GM21360 (cell line): Measurements from ENCODE around the gene RPL23.
A peak's percentile ranks its signal among the peaks of the same experiment; 100 is the strongest.

Experiments
- ATAC-seq: cut with Tn5 transposase; IDR thresholded peaks from one replicate; pipeline ENCODE4 v1.9.1; 2021; ENCODE audit warnings: mild to moderate bottlenecking, moderate library complexity; ENCODE audit not compliant: unreplicated experiment

Gene RPL23

GRCh38 chr17:38853292-38854219 is at the start of gene RPL23:
Gene RPL23 (minus strand): TSS chr17:38853721. CDS start chr17:38853710, 11 bp downstream.
- peak; percentile 79 for ATAC-seq

- no peak for ATAC-seq
Observed at GRCh38 chr17:38900978-38901656, 47.6 kb upstream of the RPL23 start.

DNA sequence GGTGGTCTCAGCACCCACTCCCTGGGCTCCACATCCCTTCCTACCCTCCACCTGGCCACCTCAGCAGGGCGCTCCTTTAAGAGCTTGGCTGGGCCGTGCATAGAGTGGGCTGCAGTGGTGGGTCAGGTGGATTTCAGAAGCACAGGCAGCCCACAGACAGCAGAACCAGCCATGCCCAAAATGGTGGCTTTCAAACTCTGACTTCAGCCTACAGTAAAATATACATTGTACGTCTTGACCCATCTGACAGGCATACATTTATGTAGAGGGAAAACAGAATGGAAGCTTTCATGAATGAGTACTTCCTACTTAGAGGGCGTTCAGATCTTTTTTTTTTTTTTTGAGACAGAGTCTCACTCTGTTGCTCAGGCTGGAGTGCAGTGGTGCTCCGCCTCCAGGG is 45.9 kb upstream of the RPL23 start:
- ATAC-seq = no peak

- ATAC-seq = peak; percentile 52
Observed at GRCh38 chr17:38898812-38899348, 45.4 kb upstream of the RPL23 start.

- peak; percentile 29 for ATAC-seq
Observed at GRCh38 chr17:38898291-38898679, 44.8 kb upstream of the RPL23 start.

DNA sequence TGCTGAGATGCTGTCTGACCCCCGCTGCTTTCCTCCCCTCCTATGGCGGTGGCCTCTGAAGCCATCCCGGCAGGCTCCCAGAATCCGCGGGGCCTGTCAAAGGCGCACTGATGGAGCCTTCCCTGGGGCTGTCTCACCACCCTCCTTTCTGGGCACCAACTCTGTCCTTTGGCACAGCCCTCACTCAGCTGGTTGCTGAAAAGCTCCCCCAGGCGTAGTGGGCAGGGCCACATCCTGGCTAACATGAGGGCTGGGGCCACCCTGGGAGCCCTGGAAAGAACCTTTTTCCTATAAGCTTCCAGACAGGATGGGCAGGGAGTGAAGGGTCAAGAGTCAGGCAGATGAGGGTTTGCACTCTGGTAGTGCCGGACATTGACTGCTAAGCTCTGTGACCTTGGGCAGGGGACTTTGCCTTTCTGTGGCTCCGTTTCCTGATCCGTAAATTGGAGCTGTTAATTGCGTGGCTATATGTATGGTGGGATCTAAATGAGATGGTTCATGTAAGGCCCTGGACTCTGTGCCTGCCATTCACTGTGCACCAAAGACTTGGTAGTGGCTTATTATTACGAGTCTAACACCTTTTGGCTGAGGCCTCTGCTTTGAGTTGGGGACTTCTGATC is 44.3 kb upstream of the RPL23 start:
- no peak for ATAC-seq

DNA sequence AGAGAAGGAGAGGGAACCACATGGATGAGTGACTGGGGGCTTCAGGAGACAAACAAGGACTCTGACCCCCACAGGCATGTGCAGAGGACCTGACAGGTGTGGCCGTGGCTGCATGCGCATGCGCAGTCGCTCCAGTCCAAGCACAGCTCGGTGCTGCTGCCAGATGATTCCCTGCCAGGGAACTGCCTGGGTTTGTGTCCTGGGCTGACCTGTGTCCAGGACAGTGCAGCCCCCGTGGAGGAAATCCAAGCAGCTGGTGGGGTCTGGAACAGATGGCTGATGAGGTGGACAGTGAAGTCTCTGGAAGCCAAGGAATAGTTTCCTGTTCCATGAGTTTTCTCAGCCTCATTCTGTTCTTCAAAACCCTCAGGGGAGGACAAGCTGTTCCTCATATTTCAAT is 43.7 kb upstream of the RPL23 start:
- no peak for ATAC-seq

DNA sequence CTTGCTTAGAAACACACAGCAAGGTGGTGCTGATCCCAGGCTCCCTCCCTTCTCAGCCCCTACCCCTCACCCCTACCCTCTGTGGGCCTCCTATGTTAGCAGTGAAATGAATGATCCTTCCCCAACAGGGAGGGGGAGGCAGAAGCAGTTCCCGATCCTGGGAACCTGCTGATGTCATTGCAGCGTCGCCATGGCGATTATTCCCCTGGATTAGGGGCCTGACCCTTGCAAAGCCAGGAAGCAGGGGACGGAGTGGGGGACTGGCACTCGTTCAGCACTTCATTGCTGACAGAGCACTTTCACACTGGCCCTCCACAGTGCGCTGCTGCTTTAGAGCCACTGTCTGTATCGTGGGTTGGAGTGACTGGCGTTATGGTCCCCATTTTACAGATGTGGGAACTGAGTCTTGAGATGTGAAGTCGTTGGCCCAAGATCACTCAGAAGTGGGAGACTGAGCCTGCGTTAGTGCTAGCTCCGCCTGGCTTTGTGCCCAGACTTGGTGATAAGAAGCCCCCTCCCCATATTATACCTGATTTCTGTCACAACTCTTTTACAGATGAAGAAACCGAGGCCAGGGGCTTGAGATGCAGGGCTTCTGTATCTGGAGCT is 42.9 kb upstream of the RPL23 start:
- ATAC-seq = no peak

DNA sequence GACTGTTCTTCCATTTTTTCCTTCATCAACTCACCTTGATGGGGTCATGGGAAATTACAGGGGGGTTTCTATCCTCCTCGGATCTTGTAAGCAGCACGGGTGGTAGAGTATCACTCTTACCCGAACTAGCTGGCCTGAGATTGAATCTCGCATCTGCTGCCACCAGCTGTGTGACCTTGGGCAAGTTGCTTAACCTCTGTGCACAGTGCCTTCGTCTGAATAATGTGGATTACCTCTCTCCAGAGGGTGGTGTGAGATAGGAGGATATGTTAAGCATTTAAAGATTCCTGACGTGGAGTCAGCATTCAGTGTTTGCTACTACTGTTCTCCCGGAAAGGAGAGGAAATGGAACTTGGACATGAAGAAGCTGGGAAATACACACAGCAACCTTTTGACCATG is 40.8 kb upstream of the RPL23 start:
- ATAC-seq = no peak

DNA sequence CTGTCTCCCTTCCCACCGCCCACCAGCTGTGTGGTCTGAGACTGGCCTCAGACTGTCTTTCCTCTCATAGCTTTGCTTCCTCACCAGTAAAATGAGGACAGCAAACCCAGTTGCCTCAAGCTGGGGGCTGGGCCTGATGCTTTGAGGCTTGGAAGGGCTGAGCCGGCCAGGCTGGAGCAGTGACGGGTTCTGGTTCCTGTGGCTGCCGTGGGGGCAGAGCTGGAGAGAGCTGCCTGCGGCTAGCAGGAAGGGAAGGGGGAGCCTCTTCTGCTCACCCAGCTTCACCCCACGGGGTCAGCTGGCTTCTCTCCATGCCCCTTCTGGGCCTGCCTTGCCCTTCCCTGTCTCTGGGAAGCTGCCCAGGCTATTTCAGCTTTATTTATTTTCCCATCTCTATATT is 40.1 kb upstream of the RPL23 start:
- ATAC-seq = no peak

- no peak for ATAC-seq
Observed at GRCh38 chr17:38893113-38893512, 39.6 kb upstream of the RPL23 start.

- no peak for ATAC-seq
Observed at GRCh38 chr17:38892620-38893019, 39.1 kb upstream of the RPL23 start.

DNA sequence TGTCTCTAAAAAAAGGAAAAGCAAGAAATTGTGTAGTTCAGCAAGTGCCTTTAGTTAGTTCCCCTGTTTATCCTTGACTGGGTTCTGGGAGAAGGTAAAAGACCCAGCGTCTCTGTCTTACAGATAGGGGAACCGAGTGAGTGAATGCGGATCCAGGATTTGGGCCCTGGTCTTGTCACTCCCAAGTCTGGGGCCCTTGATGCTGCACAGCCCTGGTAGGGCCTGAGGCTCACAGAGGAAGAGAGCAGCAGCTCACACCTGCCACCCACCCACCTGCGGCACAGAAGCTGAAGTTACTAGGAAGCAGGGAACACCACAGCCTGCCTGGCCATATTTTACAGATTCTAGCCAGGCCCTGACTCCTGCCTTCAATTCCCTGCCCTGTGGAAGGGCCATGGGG is 38.6 kb upstream of the RPL23 start:
- no peak for ATAC-seq

DNA sequence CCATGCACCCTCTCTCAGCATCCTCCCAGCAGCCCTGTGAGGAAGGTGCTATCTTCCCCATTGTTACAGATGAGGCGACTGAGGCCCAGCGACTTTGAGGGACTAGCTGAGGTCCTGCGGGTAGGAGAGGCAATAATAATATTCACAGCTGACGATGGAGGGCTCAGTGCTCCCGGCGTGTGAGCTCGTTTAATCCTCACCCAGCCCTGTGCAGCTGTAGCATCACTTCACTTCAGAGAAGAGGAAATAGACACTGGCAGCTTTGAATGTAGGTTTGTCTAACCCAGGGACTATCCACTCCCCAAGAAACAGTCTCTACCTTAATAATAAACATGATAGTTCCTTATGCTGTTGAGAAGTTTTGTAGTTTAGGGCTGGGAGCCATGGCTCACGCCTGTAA is 37.9 kb upstream of the RPL23 start:
- no peak for ATAC-seq

- no peak for ATAC-seq
Observed at GRCh38 chr17:38890410-38890746, 36.9 kb upstream of the RPL23 start.

DNA sequence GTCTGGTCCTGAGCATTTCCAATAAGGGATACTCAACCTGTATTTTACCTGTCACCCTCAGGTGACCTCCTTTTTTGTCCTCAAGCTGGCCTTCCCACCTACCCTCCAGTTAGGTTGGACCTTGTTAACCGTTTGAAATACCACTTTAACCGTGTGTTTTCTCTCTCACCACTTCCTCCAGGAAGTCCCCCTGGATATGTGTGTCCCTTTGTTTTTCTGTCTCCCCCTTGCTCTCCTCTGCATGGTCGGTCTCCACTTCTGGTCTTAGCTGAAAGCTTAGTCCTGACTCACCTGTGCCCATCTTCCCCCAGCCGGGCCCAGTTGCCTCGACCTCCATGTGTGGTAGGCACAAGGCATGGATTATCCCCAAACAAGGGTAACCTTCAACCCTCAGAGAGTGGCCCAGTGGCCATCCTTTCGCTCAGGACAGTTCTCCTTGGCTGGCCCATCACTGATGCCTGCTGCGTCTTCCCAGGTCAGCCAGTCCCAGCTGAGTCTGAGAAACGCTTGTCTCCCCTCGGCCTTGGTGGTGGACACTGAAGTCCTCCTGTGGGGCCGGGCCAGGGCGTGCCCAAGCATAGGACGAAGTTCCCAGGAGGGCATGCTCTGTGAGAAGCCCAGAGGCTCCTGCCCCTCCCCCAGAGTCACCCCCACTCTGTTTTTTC is 36.4 kb upstream of the RPL23 start:
- ATAC-seq = no peak

GRCh38 chr17:38888842-38889241 is 35.3 kb upstream of the RPL23 start:
- no peak for ATAC-seq

- no peak for ATAC-seq
Observed at GRCh38 chr17:38886643-38887010, 33.1 kb upstream of the RPL23 start.

DNA sequence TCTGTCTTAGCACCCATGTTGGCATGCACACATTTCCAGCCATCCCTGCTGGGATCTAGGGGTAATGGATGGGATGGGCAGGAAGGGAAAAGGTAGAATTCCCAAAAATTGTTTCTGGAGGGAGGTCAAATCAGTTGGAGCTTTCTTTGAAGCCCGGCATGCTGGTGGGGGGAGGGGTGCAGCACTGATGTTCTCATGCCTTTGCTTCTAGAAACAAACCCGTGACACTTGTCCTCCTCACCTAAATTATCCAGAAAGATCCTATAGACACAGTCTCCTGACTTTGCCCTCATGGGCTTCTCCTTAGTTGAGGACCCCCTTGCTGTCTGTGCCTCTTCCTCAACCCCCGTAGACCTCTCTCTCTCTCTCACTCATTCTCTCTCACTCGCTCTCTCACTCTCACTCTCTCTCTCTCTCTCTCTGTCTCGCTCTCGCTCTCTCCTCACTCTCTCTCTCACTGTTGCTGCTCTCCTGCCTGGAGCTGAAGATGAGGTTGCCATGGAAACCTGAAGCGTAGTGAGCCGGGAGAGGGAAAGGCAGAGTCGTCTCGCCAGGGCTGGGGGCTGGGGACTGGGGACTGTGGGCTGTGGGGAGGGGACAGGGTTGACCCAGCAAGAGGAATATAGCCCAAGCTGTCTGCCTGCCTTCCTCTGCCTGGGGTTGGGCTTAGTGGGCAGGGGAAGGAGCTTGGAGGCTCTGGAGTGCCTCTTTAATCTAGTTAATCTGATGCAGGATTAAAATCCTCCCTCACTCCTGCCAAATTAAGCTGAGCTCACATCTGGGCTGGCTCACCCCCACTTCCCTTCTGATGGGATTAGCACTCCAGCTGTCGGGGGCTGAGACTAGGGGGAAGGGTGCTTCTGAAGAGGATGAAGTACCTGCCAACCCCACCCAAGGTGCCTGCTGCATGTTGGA is 32.5 kb upstream of the RPL23 start:
- ATAC-seq = no peak
